Natural killer cell (primary cell): ENCODE results near the gene WWC1. TPM values are rescaled to one million over a fixed set of nuclear protein-coding genes. Genes with fewer than 3 reads are reported as not detected.

Experiments used
- ATAC-seq, 3 donors: fragments of 150-1000 bp in 2 of 3; fragments of 200-7000 bp in 1 of 3; cut with Tn5 transposase; 1 replicate in 1 of 3; 2 replicates in 2 of 3; pipeline ENCODE4 v1.10.0; 2021; ENCODE audit warnings: mild to moderate bottlenecking in 2 of 3, moderate library complexity in 2 of 3
- DNase-seq, 2 donors: peaks; one replicate each; pipeline versions ENCODE4 v3.0.0 to v3.0.0-alpha.2; 2013 to 2021; ENCODE audit warnings: mixed read lengths in 1 of 2
- H3K27ac ChIP-seq: one replicate; pipeline ENCODE4 v1.5.1; 2013; ENCODE audit warnings: mild to moderate bottlenecking, low read length
- H3K27me3 ChIP-seq: one replicate; pipeline ENCODE4 v1.6.1; 2013; ENCODE audit warnings: low read length; ENCODE audit not compliant: control insufficient read depth, insufficient read depth
- H3K36me3 ChIP-seq: one replicate; pipeline ENCODE4 v1.6.1; 2013; ENCODE audit warnings: low read length; ENCODE audit not compliant: control insufficient read depth, insufficient read depth
- H3K4me1 ChIP-seq: one replicate; pipeline ENCODE4 v1.6.1; 2013; ENCODE audit warnings: low read length; ENCODE audit not compliant: control insufficient read depth, insufficient read depth
- H3K4me3 ChIP-seq: one replicate; pipeline ENCODE4 v1.5.1; 2013; ENCODE audit warnings: low read length
- H3K9me3 ChIP-seq: one replicate; pipeline ENCODE4 v1.6.1; 2013; ENCODE audit warnings: low read length; ENCODE audit not compliant: control insufficient read depth, insufficient read depth
- H3K27ac Mint-ChIP-seq, 2 donors: one replicate each; pipeline ENCODE4 v1.8.0; 2022; ENCODE audit warnings: mild to moderate bottlenecking in 2 of 2, mixed read lengths in 2 of 2, moderate library complexity in 1 of 2
- H3K27me3 Mint-ChIP-seq, 2 donors: one replicate each; pipeline ENCODE4 v1.8.0; 2022; ENCODE audit warnings: low read depth in 2 of 2, mixed read lengths in 2 of 2
- H3K36me3 Mint-ChIP-seq: one replicate; pipeline ENCODE4 v1.8.0; 2022; ENCODE audit warnings: mixed read lengths
- H3K4me1 Mint-ChIP-seq, 2 donors: one replicate each; pipeline ENCODE4 v1.8.0; 2022; ENCODE audit warnings: mixed read lengths in 2 of 2
- H3K4me3 Mint-ChIP-seq: one replicate; pipeline ENCODE4 v1.8.0; 2022; ENCODE audit warnings: mild to moderate bottlenecking, moderate library complexity, mixed read lengths
- H3K9me3 Mint-ChIP-seq, 2 donors: one replicate each; pipeline ENCODE4 v1.8.0; 2022; ENCODE audit warnings: mixed read lengths in 2 of 2
- CTCF ChIP-seq: fragments of 200-600 bp; IDR thresholded peaks from one replicate; pipeline ENCODE4 v1.8.0; 2022; ENCODE audit warnings: antibody characterized with exemption
- WGBS: methylation state at CpG from one replicate; pipeline ENCODE4 v1.1.7; 2013; ENCODE audit warnings: missing lambda C conversion rate; ENCODE audit not compliant: insufficient coverage; 5-methylcytosine and 5-hydroxymethylcytosine counted together
- intact Hi-C: fragments of 100-400 bp; cut with micrococcal nuclease; formaldehyde crosslinking; loops from one replicate; pipeline ENCODE4 v1.14.2; 2022
- total RNA-seq, 4 donors: library from RNA; stranded (reverse); fragments of 120-200 nt in 1 of 4; gene quantifications; one replicate each; pipeline versions ENCODE4 v1.2.3 to v1.2.4, GENCODE V29; 2013 to 2022

Gene WWC1
- total RNA-seq, 3 donors from 2014 or later (not counting 1 experiment from before 2014, with no cell fraction given), result 0.42 to 0.66 (median 0.53) TPM

GRCh38 chr5:168464641-168465040 is 173.2 kb downstream of the WWC1 start:
- 95% methylated on average over 20 of the region's 20 CpGs for WGBS
- Histone ChIP-seq H3K27me3 (no peaks in the 10 kb centered on the region), H3K4me1 (no peaks in the 10 kb centered on the region), H3K27ac (no peak overlapping the region), H3K9me3 (no peaks in the 10 kb centered on the region), H3K36me3 (no peaks in the 10 kb centered on the region), H3K4me3 (no peak overlapping the region)
- H3K27me3 Mint-ChIP-seq, result peaks cover 4 to 5% of the 10 kb centered on the region in 2 donors
- DNase-seq (no peak), ATAC-seq (no peak)
- H3K4me3 Mint-ChIP-seq, result no peak overlapping the region
- intact Hi-C loops, result no loop called here
- H3K36me3 Mint-ChIP-seq, result no peaks in the 10 kb centered on the region
- H3K9me3 Mint-ChIP-seq, result no peaks in the 10 kb centered on the region
- H3K4me1 Mint-ChIP-seq, result peaks cover 7 to 8% of the 10 kb centered on the region in 2 donors
- H3K27ac Mint-ChIP-seq, result no peak overlapping the region
- TF ChIP-seq CTCF, result no peak

- intact Hi-C loops, result no loop called here
- WGBS, result 90% methylated on average over 12 of the region's 12 CpGs
- H3K27me3 ChIP-seq, result no peaks in the 10 kb centered on the region
- no peak for DNase-seq
- no peak for TF ChIP-seq CTCF
- Mint-ChIP-seq H3K27me3 (peaks cover 6 to 20% of the 10 kb centered on the region in 2 donors), H3K27ac (no peak overlapping the region), H3K4me1 (peaks cover 7 to 8% of the 10 kb centered on the region in 2 donors), H3K36me3 (no peaks in the 10 kb centered on the region), H3K4me3 (no peak overlapping the region), H3K9me3 (no peaks in the 10 kb centered on the region)
- no peaks in the 10 kb centered on the region for H3K4me1 ChIP-seq
- H3K4me3 ChIP-seq, result no peak overlapping the region
- no peak for ATAC-seq
- H3K9me3 ChIP-seq, result no peaks in the 10 kb centered on the region
- no peaks in the 10 kb centered on the region for H3K36me3 ChIP-seq
- no peak overlapping the region for H3K27ac ChIP-seq
These were observed 176.4 kb downstream of the WWC1 start for GRCh38 chr5:168467755-168468330.

DNA sequence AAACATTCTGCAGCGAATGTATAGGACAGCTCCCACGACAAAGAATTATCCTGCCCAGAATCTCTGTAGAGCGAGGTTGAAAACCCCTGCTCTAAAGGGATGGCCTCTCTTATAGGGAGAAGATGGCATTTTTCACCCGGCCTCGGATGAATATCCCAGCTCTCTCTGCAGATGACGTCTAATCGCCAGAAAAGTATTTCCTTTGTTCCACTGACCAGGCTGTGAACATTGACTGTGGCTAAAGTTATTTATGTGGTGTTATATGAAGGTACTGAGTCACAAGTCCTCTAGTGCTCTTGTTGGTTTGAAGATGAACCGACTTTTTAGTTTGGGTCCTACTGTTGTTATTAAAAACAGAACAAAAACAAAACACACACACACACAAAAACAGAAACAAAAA is 177.4 kb downstream of the WWC1 start:
- ATAC-seq (no peak), DNase-seq (no peak)
- Mint-ChIP-seq H3K9me3 (no peaks in the 10 kb centered on the region), H3K27ac (no peak overlapping the region), H3K4me1 (peaks cover 4 to 5% of the 10 kb centered on the region in 2 donors), H3K36me3 (no peaks in the 10 kb centered on the region), H3K27me3 (peaks cover 6 to 27% of the 10 kb centered on the region in 2 donors), H3K4me3 (no peak overlapping the region)
- intact Hi-C loops, result no loop called here
- H3K27ac ChIP-seq, result no peak overlapping the region
- no peaks in the 10 kb centered on the region for H3K4me1 ChIP-seq
- no peak overlapping the region for H3K4me3 ChIP-seq
- no peaks in the 10 kb centered on the region for H3K9me3 ChIP-seq
- WGBS, result 93% methylated on average over 7 of the region's 8 CpGs
- H3K36me3 ChIP-seq, result no peaks in the 10 kb centered on the region
- H3K27me3 ChIP-seq, result no peaks in the 10 kb centered on the region
- TF ChIP-seq CTCF, result no peak

DNA sequence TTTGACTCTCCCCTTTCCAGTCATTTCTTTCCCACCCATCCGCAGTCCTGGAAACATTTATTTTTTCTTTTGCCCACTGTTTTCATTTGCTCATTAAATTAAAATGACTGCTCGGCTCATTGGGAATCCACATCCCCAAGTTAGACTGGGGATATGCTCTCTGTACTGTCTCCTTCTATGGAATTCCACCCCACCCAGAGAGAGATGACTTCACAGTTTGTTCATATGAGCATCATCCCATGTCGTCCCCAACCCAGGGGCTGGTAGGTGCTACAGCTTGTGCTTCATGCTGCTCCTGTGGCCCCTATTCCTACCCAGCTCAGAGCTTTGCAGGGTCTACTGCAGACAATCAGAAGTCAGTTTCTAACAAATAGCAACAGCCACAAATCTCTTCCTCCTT is 178.4 kb downstream of the WWC1 start:
- no peak overlapping the region for H3K4me3 Mint-ChIP-seq
- no peaks in the 10 kb centered on the region for H3K9me3 Mint-ChIP-seq
- no peak for ATAC-seq
- Histone ChIP-seq H3K36me3 (no peaks in the 10 kb centered on the region), H3K4me1 (no peaks in the 10 kb centered on the region), H3K27me3 (no peaks in the 10 kb centered on the region), H3K9me3 (no peaks in the 10 kb centered on the region), H3K4me3 (no peak overlapping the region), H3K27ac (no peak overlapping the region)
- H3K27me3 Mint-ChIP-seq, result peaks cover 2 to 27% of the 10 kb centered on the region in 2 donors
- no peaks in the 10 kb centered on the region for H3K4me1 Mint-ChIP-seq
- H3K36me3 Mint-ChIP-seq, result no peaks in the 10 kb centered on the region
- intact Hi-C loops, result no loop called here
- no peak overlapping the region for H3K27ac Mint-ChIP-seq
- no peak for DNase-seq
- 82% methylated on average over 3 of the region's 3 CpGs for WGBS
- TF ChIP-seq CTCF, result no peak
